ENCODE measurements around the gene EIF5AL1. TPM values are rescaled to one million over a fixed set of nuclear protein-coding genes. Genes with fewer than 3 reads are reported as not detected.

The EIF5AL1 gene
- total RNA-seq, 1 experiment from 2014 or later, result 0.17 TPM

GRCh38 chr10:79472449-79472848 is 39.9 kb upstream of the EIF5AL1 start:
- ChIA-PET POLR2A (no interaction called here), CTCF (interaction anchor here (1.8 to 5.6 kb wide), 2 partner anchors 16 to 98 kb away, joined by 6 to 67 read pairs; no protein-coding TSS in a partner anchor)
- peaks cover 17% of the 10 kb centered on the region for H3K27me3 Mint-ChIP-seq (ENCODE audit: low read depth)
- no peak overlapping the region for H3K4me3 Mint-ChIP-seq
- H3K27ac Mint-ChIP-seq, result no peak overlapping the region
- no peaks in the 10 kb centered on the region for H3K4me1 Mint-ChIP-seq
- no peaks in the 10 kb centered on the region for H3K36me3 Mint-ChIP-seq
- ATAC-seq (no peak), DNase-seq (ENCODE audit: low spot score) (no peak)
- no peaks in the 10 kb centered on the region for H3K9me3 Mint-ChIP-seq
- TF ChIP-seq OVOL2 (CRISPR knock-in tag; IDR thresholded peaks at IDR 0.05; ENCODE audit: borderline replicate concordance) (no peak), RELA (CRISPR knock-in tag; IDR thresholded peaks at IDR 0.05; ENCODE audit: borderline replicate concordance) (no peak), GTF2I (CRISPR knock-in tag; conservative IDR thresholded peaks at IDR 0.05) (no peak), NFYB (CRISPR knock-in tag; conservative IDR thresholded peaks at IDR 0.05; ENCODE audit: low read depth) (no peak), SOX15 (CRISPR knock-in tag; IDR thresholded peaks at IDR 0.05) (no peak), MLX (CRISPR knock-in tag; IDR thresholded peaks at IDR 0.05) (no peak), ARID4B (CRISPR knock-in tag; IDR thresholded peaks at IDR 0.05; ENCODE audit: borderline replicate concordance) (no peak), E2F4 (CRISPR knock-in tag; IDR thresholded peaks at IDR 0.05; ENCODE audit: borderline replicate concordance, low read depth) (no peak)

- ChIA-PET POLR2A (no interaction called here), CTCF (no interaction called here)
- Mint-ChIP-seq H3K4me1 (no peaks in the 10 kb centered on the region), H3K4me3 (no peak overlapping the region), H3K9me3 (no peaks in the 10 kb centered on the region), H3K36me3 (no peaks in the 10 kb centered on the region), H3K27me3 (ENCODE audit: low read depth) (peaks cover 16% of the 10 kb centered on the region), H3K27ac (no peak overlapping the region)
- TF ChIP-seq NR3C1 (CRISPR knock-in tag; conservative IDR thresholded peaks at IDR 0.05; ENCODE audit: low read depth), result no peak
- DNase-seq (ENCODE audit: low spot score), result no peak
- no peak for ATAC-seq
Observed at GRCh38 chr10:79472951-79473350, 39.4 kb upstream of the EIF5AL1 start.

GRCh38 chr10:79473496-79474095 is 38.7 kb upstream of the EIF5AL1 start:
- ATAC-seq (no peak), DNase-seq (ENCODE audit: low spot score) (no peak)
- Mint-ChIP-seq H3K4me1 (no peaks in the 10 kb centered on the region), H3K9me3 (no peaks in the 10 kb centered on the region), H3K27me3 (ENCODE audit: low read depth) (peaks cover 13% of the 10 kb centered on the region), H3K36me3 (no peaks in the 10 kb centered on the region), H3K4me3 (no peak overlapping the region), H3K27ac (no peak overlapping the region)
- POLR2A ChIA-PET, result no interaction called here
- CTCF ChIA-PET, result interaction anchor here (1.2 kb wide), 1 partner anchor 12 kb away, joined by 4 read pairs; no protein-coding TSS in a partner anchor
- TF ChIP-seq NR2C2 (CRISPR knock-in tag; IDR thresholded peaks at IDR 0.05), result no peak
- TF ChIP-seq ZNF512 (CRISPR knock-in tag; IDR thresholded peaks at IDR 0.05; ENCODE audit: borderline replicate concordance), result no peak
- TF ChIP-seq NR3C1 (CRISPR knock-in tag; conservative IDR thresholded peaks at IDR 0.05; ENCODE audit: low read depth), result no peak
- no peak for TF ChIP-seq ZBTB43 (CRISPR knock-in tag; IDR thresholded peaks at IDR 0.05)
- TF ChIP-seq ZNF232 (CRISPR knock-in tag; IDR thresholded peaks at IDR 0.05), result no peak
- TF ChIP-seq STAT6 (CRISPR knock-in tag; conservative IDR thresholded peaks at IDR 0.05; ENCODE audit: low read depth), result no peak

All from WTC11 (cell line).